ENCODE results near the gene GNG10.

Gene GNG10

DNA sequence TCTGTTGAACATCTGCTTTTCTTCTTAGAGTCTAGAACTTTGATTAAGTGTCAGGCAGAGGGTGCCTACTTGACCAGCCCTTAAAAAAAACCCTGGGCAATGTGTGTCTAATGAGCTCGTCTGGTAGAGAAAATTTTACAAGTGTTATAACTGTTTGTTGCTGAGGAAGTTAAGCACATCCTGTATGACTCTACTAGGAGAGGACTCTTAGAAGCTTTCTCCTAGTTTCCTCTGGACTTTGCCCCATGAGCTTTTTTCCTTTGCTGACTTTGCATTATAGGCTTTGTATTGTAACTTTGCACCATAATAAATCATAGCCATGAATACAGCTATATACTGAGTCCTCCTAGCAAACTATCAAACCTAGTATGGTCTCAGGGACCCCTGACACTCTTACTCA lies 39.4 kb downstream of the GNG10 start:
- no peak for DNase-seq (ENCODE audit: low spot score)
- H3K27ac ChIP-seq: no peak overlapping the region
- ChIA-PET CTCF (interaction anchor here (0.7 to 1.2 kb wide), 3 partner anchors 10 to 546 kb away, joined by 3 to 4 read pairs (median 4); no protein-coding TSS in a partner anchor), POLR2A (ENCODE audit: low non-redundant PET) (no interaction called here)
- TF ChIP-seq, protein P1, sequence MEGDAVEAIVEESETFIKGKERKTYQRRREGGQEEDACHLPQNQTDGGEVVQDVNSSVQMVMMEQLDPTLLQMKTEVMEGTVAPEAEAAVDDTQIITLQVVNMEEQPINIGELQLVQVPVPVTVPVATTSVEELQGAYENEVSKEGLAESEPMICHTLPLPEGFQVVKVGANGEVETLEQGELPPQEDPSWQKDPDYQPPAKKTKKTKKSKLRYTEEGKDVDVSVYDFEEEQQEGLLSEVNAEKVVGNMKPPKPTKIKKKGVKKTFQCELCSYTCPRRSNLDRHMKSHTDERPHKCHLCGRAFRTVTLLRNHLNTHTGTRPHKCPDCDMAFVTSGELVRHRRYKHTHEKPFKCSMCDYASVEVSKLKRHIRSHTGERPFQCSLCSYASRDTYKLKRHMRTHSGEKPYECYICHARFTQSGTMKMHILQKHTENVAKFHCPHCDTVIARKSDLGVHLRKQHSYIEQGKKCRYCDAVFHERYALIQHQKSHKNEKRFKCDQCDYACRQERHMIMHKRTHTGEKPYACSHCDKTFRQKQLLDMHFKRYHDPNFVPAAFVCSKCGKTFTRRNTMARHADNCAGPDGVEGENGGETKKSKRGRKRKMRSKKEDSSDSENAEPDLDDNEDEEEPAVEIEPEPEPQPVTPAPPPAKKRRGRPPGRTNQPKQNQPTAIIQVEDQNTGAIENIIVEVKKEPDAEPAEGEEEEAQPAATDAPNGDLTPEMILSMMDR (conservative IDR thresholded peaks at IDR 0.05; ENCODE audit: low read depth): no peak

DNA sequence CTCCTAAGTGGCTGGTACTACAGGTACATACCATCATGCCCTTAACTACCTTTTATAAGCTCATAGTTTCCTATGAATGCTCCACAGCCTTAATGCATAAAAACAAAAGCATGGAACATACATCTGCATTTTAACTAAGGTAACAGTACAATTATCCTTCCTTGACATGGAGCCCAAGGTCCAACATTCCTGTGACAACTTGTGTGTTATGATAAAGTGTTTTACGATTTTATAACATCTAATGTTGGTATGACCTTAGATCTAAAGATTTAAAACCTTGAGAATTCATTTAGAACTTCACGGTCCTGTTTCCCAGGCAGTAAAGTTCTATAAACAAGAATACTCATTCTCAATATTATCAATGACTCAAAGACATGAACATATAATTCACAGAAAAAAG lies 43.1 kb downstream of the GNG10 start:
- no peak for DNase-seq (ENCODE audit: low spot score)
- POLR2A ChIA-PET (ENCODE audit: low non-redundant PET): no interaction called here
- H3K27ac ChIP-seq: no peak overlapping the region
- TF ChIP-seq, protein P1 (conservative IDR thresholded peaks at IDR 0.05; ENCODE audit: low read depth): no peak
- CTCF ChIA-PET: no interaction called here

DNA sequence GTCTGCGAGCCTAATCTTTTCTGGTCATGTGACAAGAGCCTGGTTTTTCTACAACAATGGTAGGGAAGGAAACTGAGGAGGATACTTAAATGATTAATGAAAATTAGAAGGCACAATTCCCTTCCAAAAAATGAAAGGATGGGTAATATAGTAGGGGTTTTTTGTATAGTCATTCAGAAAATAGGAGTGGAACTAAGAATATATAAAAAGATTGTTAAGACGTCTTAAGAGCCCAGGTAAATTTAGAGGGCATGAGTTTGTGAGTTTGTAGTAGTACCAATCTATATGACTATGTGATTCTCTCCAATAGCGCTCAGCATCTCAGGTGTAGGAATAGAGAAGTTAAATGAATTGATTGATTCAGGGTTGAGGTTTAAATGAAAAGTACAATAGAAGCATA lies 50.1 kb downstream of the GNG10 start:
- H3K27ac ChIP-seq: no peak overlapping the region
- CTCF ChIA-PET: no interaction called here
- TF ChIP-seq, protein P1 (conservative IDR thresholded peaks at IDR 0.05; ENCODE audit: low read depth): no peak
- DNase-seq (ENCODE audit: low spot score): no peak
- POLR2A ChIA-PET (ENCODE audit: low non-redundant PET): no interaction called here

DNA sequence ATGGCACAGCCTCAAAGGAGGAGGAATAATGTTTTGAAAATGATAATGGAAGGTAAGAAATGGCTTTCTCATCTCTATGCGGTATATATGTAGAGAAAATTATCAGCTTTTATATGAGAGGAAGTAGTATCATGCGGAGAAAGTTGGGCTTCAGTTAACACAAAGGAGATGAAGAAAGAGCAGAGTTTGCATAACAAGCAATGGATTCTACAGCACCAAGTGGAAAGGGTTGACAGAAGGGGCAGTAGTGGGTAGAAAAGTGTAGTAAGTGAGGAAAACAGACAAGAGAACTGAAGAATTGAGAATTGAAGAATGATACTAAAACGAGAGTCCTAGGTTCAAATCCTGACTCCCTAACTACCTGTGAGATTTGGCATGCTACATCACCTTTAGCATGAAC lies 51.0 kb downstream of the GNG10 start:
- ChIA-PET POLR2A (ENCODE audit: low non-redundant PET) (no interaction called here), CTCF (interaction anchor here (0.7 kb wide), 1 partner anchor 33 kb away, joined by 6 read pairs; no protein-coding TSS in a partner anchor)
- DNase-seq (ENCODE audit: low spot score): no peak
- no peak overlapping the region for H3K27ac ChIP-seq
- TF ChIP-seq, protein P1 (conservative IDR thresholded peaks at IDR 0.05; ENCODE audit: low read depth): no peak

DNA sequence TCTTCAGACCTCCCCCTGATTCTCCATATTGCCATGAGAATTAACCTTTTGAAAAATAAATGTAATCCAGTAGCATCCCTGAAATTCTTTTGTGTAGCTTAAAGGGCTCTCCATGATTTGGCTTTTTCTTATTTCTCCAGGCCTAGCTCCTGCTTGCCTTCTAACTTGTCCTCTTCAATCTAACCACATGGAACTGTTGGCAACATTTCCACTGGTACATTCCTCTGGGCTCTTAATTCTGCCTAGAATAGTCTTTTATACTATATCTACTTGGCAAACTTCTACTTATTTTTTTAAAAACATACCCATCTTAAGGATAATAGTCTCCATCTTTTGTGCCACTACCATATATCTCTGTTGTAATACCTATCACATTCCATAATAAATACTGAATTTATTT lies 54.1 kb downstream of the GNG10 start:
- DNase-seq (ENCODE audit: low spot score): no peak
- ChIA-PET CTCF (interaction anchor here (0.6 to 0.7 kb wide), 2 partner anchors 22 to 235 kb away, joined by 3 read pairs; no protein-coding TSS in a partner anchor), POLR2A (ENCODE audit: low non-redundant PET) (no interaction called here)
- no peak overlapping the region for H3K27ac ChIP-seq
- TF ChIP-seq, protein P1 (conservative IDR thresholded peaks at IDR 0.05; ENCODE audit: low read depth): no peak

DNA sequence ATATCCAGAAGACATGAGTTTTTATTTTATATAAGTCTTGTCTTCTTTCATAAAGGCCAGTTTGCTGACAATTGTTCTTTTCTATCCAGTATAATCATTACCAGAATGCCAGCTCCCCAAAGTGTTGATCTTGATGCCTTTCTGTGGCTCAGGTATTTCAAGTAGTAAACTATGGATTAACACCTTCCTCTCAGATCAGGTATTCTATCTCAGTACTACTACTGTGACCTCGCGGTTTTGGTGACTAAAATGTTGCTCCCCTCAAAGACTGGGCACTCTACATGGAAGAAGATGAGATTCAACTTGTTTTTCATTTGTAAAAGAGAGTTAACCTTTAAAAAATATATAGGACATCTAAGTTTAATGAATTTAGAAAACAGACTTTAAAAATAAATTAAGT lies 58.1 kb downstream of the GNG10 start:
- CTCF ChIA-PET: interaction anchor here (1.1 kb wide), 1 partner anchor 21 kb away, joined by 3 read pairs; no protein-coding TSS in a partner anchor
- POLR2A ChIA-PET (ENCODE audit: low non-redundant PET): no interaction called here
- TF ChIP-seq, protein P1 (conservative IDR thresholded peaks at IDR 0.05; ENCODE audit: low read depth): no peak
- no peak for DNase-seq (ENCODE audit: low spot score)
- no peak overlapping the region for H3K27ac ChIP-seq
